ENCODE measurements around the gene HSBP1L1. TPM values are rescaled to one million over a fixed set of nuclear protein-coding genes. Genes with fewer than 3 reads are reported as not detected.
"Not testable (repeated sequence)": the region's sequence is repeated elsewhere in the genome, so short reads cannot be mapped to it uniquely, and the experiment has no call there.

The HSBP1L1 gene
- total RNA-seq, 1 donor from 2014 or later: 20.2 TPM

- ATAC-seq (no peak), DNase-seq (ENCODE audit: low spot score) (no peak)
Measured at GRCh38 chr18:79958981-79959380, 5.5 kb upstream of the HSBP1L1 start.

- DNase-seq (ENCODE audit: low spot score); ATAC-seq: not testable (repeated sequence)
Measured at GRCh38 chr18:79960161-79960801, 4.2 kb upstream of the HSBP1L1 start.

- ATAC-seq (no peak), DNase-seq (ENCODE audit: low spot score) (no peak)
Measured at GRCh38 chr18:79960921-79961526, 3.4 kb upstream of the HSBP1L1 start.

GRCh38 chr18:79961527-79962291 is 2.7 kb upstream of the HSBP1L1 start:
- no peak for ATAC-seq
- no peak for DNase-seq (ENCODE audit: low spot score)

GRCh38 chr18:79962311-79962710 is 2.1 kb upstream of the HSBP1L1 start:
- no peak for DNase-seq (ENCODE audit: low spot score)
- ATAC-seq: no peak

- no peak for DNase-seq (ENCODE audit: low spot score)
- ATAC-seq: no peak
Measured at GRCh38 chr18:79962835-79963657, 1.4 kb upstream of the HSBP1L1 start.

DNA sequence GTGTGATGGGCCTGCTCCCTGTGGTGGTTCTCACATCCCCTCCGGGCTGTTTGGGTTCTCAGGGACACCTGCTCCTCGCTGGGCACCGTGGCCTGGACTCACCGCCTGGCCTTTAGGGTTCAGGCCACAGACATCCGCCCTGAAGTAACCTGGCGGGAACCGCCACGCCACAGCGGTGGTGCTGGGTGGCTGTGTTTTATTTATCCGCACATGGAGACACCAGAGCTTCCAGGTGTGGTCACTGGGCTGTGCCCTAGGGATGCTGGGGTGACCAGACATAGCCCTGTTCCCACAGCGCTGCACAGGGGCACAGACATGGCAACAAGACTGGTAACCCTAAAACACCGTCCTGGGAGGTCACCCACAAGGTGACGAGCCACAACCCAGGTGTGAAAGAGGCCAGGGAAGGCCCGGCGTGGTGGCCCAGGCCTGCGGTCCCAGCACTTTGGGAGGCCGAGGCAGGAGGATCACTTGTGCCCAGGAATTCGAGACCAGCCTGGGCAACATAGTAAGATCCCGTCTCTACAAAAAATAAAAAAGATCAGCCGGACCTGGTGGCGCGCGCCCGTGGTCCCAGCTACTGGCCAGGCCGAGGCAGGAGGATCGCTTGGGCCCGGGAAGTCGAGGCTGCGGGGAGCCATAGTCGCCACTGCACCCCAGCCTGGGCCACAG is 649 bp upstream of the HSBP1L1 start:
- no peak for ATAC-seq
- DNase-seq (ENCODE audit: low spot score): no peak

GRCh38 chr18:79965119-79965902 is 868 bp downstream of the HSBP1L1 start:
- peak; percentile 57 for DNase-seq (ENCODE audit: low spot score)
- peak; percentile 60 for ATAC-seq

- DNase-seq (ENCODE audit: low spot score) (no peak), ATAC-seq (no peak)
Measured at GRCh38 chr18:79970419-79971133, 6.1 kb downstream of the HSBP1L1 start.

GRCh38 chr18:79971211-79971952 is 6.9 kb downstream of the HSBP1L1 start:
- DNase-seq (ENCODE audit: low spot score) (no peak), ATAC-seq (no peak)

DNA sequence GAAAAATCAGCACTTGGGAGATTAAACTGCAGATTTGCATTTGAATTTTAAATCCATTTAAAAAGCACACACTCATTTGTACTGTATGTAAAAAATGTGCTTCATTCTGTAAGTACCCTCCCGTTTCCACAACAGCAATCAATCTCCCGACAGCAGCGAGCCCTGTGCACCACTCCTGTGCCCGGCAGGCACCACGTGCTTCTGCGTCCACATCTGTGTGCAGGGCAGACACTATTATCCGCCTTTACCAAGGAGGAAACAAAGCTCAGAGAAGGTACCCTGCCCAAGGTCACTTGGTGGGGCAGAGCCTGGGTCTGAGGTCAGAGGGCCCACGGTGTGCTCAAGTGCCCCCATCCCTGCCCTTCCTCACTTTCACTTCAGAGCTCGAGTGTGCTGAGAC is 7.5 kb downstream of the HSBP1L1 start:
- ATAC-seq (no peak), DNase-seq (ENCODE audit: low spot score) (no peak)

- no peak for DNase-seq (ENCODE audit: low spot score)
- no peak for ATAC-seq
Measured at GRCh38 chr18:79972720-79973119, 8.3 kb downstream of the HSBP1L1 start.

- ATAC-seq (no peak), DNase-seq (ENCODE audit: low spot score) (no peak)
Measured at GRCh38 chr18:79973517-79973916, 9.1 kb downstream of the HSBP1L1 start.

GRCh38 chr18:79974025-79974654 is 9.7 kb downstream of the HSBP1L1 start:
- no peak for ATAC-seq

DNA sequence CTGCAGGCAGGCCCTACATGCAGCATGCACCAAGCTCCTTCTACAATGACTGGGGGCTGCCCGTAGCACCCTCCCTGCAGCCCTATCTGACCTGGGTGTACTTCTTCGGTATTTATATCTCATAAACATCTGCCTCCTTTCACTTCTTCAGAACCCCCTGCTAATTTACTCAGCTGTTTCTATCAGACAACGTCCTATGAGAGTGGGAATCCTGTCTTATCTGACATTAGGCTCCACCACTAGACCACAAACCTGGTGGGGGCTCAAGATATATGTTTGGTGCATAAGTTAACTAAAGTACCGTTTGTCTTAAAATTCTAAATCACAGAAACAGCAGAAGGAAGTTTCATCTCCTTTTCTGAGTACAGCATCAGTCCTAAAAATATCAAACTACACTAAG is 10.6 kb downstream of the HSBP1L1 start:
- DNase-seq (ENCODE audit: low spot score) (no peak), ATAC-seq (no peak)

More at GRCh38 chr18:79974025-79974654, 9.7 kb downstream of the HSBP1L1 start:
- DNase-seq (ENCODE audit: low spot score): no peak

DNA sequence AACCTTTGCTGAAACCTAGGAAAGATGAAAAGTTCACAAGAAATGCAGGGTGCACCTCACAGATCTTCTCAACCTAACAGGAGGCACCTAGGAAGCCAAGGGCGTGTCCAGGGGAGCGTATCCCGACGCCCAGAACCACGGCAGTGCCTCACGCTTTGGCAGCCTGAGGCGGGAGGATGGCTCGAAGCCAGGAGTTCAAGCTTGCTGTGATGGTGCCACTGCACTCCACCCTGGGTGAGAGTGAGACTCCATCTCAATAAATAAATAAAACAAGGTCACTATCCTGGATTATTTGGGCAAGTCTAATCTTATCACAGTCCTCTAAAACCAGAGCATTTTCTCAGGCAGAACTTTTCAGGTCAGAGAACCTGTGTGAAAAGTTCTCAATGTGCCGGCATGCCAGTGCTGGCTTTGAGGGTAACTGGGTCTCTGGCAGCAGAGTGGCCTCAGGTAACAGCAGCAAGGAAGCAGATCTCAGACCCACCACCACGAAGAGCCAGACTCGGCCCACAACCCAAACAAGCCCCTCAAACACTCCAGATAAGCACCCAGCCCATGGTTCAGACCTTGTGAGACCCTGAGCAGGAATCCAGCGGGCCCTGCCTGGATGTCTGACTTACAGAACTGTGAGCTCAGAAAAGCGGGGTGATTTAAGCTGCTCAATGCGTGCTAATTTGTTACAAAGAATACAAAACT is 11.7 kb downstream of the HSBP1L1 start:
- DNase-seq (ENCODE audit: low spot score) (peak; percentile 85), ATAC-seq (peak; percentile 92)

DNA sequence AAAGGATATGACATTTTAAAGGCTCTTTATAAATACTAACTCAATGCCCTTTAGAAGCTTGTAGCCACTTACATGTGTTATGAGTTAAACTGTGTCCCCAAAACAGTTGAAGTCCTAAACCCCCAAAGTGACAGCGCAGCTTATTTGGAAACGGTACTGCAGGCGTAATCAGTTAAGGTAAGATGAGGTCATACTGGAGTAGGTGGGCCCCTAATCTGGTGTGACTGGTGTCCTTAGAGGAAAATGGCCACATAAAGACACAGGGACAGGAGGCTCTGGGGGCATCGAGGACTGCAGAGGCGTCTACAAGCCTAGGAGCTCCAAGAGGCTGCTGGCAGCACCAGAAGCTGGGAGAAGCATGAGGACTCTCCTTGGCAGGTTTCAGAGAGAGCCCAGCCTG is 15.4 kb downstream of the HSBP1L1 start:
- no peak for ATAC-seq

More for the DNA sequence above, 15.4 kb downstream of the HSBP1L1 start:
- no peak for DNase-seq (ENCODE audit: low spot score)

Data from left lobe of liver (tissue), 2 donors.